HG02884 (cell line): ENCODE data around the gene PELO.
"Not testable (repeated sequence)": the region's sequence is repeated elsewhere in the genome, so short reads cannot be mapped to it uniquely, and the experiment has no call there.

Source experiments
- ATAC-seq: cut with Tn5 transposase; IDR thresholded peaks from one replicate; pipeline ENCODE4 v1.9.1; 2021; ENCODE audit warnings: mild to moderate bottlenecking, moderate library complexity; ENCODE audit not compliant: unreplicated experiment

PELO gene, protein sequence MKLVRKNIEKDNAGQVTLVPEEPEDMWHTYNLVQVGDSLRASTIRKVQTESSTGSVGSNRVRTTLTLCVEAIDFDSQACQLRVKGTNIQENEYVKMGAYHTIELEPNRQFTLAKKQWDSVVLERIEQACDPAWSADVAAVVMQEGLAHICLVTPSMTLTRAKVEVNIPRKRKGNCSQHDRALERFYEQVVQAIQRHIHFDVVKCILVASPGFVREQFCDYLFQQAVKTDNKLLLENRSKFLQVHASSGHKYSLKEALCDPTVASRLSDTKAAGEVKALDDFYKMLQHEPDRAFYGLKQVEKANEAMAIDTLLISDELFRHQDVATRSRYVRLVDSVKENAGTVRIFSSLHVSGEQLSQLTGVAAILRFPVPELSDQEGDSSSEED

DNA sequence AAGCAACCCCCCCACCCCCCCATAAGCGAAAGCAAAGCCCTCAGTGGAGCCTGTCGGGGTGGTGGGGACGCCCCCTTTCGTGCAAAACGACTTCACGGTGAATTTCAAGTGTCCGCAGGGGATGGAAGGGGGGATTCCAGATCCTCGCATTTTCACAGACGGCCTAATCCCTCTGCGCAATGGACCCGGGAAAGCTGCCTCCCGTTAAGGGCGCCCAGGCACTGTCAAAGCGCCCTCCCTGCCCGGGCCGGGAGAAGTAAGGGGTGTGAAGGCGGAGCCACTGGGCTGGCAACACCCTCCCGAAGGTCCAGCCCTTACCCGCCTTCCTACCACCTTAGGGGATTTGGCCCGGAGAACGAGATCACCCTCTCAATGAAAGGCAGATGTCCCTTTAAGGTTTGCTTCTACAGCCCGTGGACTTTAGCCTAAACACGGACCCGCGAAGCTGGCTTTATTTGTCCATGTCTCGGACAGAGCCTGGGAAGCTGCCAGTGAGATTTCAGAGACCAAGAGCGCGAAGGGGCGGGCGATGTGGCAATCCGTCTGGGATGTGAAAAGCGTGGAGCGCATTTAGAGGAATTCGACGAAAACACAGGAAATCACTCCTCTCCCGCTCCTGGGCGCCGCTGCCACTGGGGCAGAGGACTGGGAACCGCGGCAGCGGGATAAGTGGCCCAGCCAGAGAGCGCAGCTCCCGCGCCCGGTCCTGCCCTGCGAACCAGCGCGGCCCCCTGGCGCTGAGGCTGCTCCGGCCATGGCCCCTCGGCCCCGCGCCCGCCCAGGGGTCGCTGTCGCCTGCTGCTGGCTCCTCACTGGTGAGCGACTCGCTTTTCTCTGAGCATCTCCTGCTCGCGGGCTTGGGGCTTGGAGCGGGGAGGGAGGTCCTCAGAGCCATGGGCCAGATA lies at the start of gene PELO, which contains the start of gene ITGA1:
Gene PELO, plus strand, starts transcription at position 317 of the 905 bp plus-strand sequence. CDS start 12,479 bp downstream, outside the sequence.
Gene ITGA1, plus strand, starts transcription at position 317 of the 905 bp plus-strand sequence. Its CDS starts 438 bp downstream, at position 755.
- peak; percentile 65 for ATAC-seq

DNA sequence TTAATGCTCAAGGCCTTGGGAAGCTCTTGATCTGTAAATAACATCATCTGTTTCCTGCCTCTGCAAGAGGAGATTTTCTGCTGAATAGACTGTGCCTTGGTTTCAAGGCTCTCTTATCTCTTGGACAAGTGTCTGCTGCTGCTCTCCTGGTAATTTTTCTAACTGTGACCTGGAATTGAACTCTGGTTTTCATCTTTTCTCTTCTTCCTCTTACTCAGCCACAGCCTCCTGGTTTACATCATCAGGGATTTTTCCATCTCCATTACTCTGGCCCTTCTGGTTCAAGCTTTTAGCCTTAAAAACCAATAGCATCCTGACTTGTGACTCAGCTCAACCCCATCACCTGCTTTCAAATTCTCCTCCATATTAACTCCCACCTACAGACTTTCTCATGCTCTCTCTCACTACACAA lies 49.6 kb upstream of the PELO start:
- ATAC-seq = peak; percentile 87

DNA sequence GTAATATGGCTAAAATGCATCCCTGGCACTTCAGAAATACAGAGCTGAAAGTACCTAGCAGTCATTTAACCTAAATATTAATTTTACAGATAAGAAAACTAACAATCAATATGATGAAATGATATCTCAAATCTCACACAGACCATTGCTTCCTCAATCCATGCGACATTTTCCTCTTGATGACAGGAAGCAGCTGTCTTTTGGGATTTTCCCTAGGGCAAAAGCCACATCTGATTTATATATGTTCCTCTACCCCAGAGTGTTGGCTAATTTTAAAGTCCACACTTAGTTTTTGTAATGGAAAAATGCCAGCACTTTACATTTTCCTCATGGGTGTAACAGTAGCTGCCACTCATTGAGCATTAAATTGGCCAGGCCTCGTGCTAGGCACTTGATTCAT lies 47.7 kb upstream of the PELO start:
- no peak for ATAC-seq

DNA sequence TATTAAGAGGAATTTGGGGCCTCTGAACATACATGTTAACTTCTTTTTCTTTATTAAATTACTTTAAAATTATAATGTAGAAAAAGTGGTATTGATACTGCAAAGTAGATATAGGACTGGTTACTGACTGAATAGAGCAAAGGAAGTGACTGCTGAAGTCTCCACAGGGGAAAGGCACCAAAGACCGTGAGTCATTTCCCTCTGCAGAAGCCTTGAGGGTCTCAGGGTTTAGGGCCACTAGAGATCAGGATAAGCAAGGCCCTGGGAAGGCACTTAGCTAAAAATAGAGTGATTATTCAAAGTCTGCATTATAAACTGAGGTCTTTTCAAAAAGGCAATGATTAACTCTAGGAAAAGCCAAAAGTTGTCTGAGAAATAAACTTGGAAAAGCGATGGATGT lies 44.7 kb upstream of the PELO start:
- no peak for ATAC-seq

DNA sequence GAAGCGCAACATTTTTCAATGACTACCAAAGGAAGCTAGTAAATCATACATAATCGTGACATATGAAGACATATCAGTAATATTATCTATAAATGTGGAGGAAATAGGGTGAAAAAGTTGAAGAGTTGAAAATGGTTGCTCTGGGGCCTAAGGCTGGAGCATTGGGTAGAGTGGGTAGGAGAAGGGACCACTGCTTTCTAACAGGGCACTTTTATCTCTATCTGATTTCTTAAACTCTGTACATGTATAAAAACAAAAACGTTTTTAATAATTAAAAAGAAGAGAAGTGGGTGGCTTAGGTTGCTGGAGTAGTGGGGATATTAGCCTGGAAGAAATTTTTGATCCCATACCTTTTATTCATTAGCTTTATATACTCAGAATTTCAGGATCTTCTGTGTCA lies 44.2 kb upstream of the PELO start:
- no peak for ATAC-seq

DNA sequence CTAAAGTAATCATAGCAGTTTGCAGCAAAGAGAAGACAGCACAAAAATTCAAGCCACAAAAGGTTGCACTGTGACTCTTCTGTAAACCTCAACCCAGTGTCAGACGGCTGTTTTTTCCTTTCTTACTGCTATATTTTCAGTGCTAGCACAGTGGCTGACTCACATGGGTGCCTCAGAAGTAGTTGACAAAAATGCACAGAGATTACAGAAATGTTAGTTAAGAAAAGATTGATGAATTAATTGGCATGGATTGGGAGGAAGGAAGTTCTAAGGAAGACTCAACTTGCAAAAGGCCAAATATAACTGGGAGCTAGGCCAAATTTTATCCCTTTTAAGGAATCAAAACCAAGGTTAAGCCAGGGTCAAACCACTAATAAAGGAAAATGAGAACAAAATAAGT lies 43.7 kb upstream of the PELO start:
- ATAC-seq = peak; percentile 86

DNA sequence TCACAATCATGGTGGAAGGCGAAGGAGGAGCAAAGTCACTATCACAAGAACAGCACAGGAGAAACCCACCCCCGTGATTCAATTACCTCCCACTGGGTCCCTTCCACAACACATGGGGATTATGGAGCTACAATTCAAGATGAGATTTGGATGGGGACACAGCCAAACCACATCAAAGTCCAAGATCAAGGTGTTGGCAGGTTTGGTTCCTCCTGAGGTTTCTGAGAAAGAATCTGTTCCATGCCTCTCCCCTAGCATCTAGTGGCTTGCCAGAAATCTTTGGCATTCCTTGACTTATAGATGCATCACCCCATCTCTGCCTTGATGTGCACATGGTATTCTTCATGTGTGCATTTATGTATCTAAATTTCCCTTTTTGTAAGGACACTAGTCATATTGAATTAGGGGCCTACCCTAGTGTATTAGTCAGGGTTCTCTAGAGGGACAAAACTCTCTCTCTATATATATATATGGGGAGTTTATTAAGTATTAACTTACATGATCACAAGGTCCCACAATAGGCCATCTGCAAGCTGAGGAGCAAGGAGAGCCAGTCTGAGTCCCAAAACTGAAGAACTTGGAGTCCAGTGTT lies 42.8 kb upstream of the PELO start:
- not testable (repeated sequence) for ATAC-seq

DNA sequence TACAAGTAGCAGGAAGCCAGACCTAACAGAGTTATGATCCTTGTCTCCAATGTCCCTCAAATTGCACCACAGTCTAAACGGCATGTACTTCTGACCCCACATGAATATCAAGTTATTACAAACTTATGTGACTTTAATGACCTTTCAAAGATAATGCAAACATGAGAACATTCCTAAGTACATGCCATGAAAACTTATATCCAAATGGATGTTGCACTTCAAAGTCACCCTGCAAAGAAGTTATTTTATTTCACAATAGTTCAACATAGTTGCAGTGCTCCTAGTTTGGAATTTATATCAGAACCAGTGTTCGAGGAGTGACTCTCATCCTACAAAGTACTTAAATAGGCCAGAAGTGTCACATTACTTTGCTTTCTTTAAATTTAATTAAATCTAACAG lies 41.2 kb upstream of the PELO start:
- no peak for ATAC-seq

DNA sequence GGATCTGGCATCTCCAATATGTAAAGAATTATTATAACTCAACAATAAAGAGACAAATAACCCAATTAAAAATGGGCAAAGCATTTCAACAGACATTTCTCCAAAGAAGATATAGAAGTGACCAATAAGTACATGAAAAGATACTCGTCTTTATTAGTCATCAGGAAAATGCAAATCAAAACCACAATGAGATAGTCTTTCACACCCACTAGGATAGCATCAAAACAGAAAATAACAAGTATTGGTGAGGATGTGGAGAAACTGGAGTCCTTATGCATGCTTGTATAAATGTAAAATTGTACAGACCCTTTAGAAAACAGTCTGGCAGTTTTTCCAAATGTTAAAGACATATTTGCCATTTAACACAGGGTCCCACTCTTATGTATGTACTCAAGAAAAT lies 39.1 kb upstream of the PELO start:
- ATAC-seq = peak; percentile 49

GRCh38 chr5:52749666-52750065 lies 38.0 kb upstream of the PELO start:
- no peak for ATAC-seq

- no peak for ATAC-seq
These were observed 36.6 kb upstream of the PELO start for GRCh38 chr5:52751137-52751536.

DNA sequence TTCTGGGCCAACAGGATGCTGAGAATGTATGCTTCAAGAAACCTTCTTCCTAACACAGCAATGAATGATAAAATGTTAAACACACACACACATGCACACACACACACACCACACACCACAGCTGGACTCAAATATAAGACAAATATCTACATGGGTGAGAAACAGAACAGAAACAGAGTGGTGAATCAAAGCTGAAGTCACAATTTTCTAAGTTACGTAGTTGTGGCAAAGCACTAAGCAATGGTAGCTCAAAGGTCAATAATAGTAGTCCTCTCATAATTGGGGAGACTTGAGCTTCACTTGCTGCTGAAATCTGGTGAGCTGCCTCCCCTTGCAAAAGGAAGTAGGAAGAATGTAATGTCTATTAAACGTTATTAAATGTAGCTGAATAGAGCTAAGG lies 33.7 kb upstream of the PELO start:
- no peak for ATAC-seq

DNA sequence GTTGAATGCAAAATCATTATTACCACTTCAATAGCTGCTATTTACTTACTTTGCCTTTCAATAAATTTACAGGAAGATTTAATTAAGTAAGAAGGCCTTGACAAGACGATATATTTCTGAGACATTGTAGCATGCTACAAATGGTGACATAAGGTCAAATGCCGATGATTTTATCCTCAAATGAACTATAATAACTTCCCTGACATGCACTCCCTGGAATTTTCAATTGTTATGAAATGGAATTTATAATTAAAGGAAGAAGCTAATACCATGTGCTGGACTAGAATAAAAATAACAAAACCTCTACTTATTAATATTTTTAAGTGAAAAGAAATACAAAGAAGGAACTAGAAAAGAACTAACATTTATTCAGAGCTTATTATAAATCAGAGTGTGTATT lies 30.2 kb upstream of the PELO start:
- ATAC-seq = no peak

GRCh38 chr5:52758014-52758413 lies 29.7 kb upstream of the PELO start:
- ATAC-seq = no peak

DNA sequence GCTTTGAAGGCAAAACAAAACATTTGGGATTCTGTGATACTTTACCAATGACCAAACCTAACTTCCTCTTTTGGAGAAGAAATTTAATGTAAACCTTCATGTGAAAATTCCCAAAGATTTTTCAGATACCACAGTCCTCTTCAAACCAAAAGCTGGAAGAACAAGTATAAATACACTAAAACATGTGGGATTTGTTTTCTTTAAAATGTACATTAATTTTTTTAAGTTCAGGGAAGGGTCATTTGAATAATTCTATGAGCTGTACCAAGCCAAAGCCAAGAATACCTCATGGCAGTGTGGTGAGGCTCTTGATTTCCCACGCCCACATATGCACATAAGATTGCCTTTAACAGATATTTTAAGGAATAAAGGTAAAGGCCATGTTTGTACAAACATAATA lies 28.4 kb upstream of the PELO start:
- no peak for ATAC-seq

- ATAC-seq = peak; percentile 78
These were observed 26.9 kb upstream of the PELO start for GRCh38 chr5:52760695-52761366.

GRCh38 chr5:52767217-52767743 lies 20.4 kb upstream of the PELO start:
- ATAC-seq = no peak

- peak; percentile 50 for ATAC-seq
These were observed 19.8 kb upstream of the PELO start for GRCh38 chr5:52767766-52768480.

GRCh38 chr5:52769061-52769460 lies 18.7 kb upstream of the PELO start:
- ATAC-seq = no peak
